Measurements from ENCODE around the gene ZNF567.
"Not testable (repeated sequence)": the region's sequence is repeated elsewhere in the genome, so short reads cannot be mapped to it uniquely, and the experiment has no call there.

Gene ZNF567

DNA sequence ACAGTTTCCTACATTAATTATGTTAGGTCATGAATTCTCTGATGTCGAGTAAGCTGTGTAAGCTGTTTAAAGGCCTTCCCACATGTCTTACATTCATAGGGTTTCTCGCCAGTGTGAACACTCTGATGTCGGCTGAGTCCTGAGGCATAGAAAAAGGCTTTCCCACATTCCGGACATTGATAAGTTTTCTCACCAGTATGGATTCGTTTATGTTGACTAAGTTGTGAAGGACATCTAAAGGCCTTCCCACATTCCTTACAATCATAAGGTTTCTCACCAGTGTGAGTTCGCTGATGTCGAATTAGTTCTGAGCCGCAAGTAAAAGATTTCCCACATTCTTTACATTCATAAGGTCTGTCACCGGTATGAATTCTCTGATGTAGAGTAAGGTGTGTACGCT is 60.3 kb downstream of the ZNF567 start:
- Mint-ChIP-seq H3K9me3 (peaks cover 86% of the 10 kb centered on the region), H3K27ac (no peak overlapping the region), H3K27me3 (ENCODE audit: low read depth) (no peaks in the 10 kb centered on the region), H3K4me3 (no peak overlapping the region), H3K4me1 (no peaks in the 10 kb centered on the region), H3K36me3 (ENCODE audit: low read depth) (peaks cover 96% of the 10 kb centered on the region)
- no peak for TF ChIP-seq CTCF (IDR thresholded peaks at IDR 0.05; ENCODE audit: unreplicated experiment in 3 of 3)

DNA sequence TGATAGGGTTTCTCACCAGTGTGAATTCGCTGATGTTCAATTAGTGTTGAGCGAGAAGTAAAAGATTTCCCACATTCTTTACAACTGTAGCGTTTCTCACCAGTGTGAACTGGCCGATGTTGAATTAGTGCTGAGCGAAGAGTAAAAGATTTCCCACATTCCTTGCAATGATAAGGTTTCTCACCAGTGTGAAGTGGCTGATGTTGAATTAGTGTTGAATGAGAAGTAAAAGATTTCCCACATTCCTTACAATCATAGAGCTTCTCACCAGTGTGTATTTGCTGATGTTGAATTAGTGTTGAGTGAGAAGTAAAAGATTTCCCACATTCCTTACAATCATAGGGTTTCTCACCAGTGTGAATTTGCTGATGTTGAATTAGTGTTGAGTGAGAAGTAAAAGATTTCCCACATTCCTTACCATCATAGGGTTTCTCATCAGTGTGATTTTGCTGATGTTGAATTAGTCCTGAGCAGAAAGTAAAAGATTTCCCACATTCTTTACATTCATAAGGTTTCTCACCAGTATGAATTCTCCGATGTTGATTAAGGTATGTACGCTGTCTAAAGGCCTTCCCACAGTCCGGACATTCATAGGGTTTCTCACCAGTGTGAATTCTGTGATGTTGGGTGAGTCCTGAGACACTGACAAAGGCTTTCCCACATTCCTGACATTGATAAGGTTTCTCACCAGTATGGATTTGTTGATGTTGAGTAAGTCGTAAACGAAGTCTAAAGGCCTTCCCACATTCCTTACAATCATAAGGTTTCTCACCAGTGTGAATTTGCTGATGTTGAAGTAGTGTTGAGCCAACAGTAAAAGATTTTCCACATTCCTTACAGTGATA is 61.2 kb downstream of the ZNF567 start:
- peaks cover 85% of the 10 kb centered on the region for H3K9me3 Mint-ChIP-seq
- H3K27ac Mint-ChIP-seq = no peak overlapping the region
- no peaks in the 10 kb centered on the region for H3K27me3 Mint-ChIP-seq (ENCODE audit: low read depth)
- H3K4me3 Mint-ChIP-seq = no peak overlapping the region
- TF ChIP-seq CTCF (IDR thresholded peaks at IDR 0.05; ENCODE audit: unreplicated experiment in 3 of 3) = no peak
- H3K4me1 Mint-ChIP-seq = no peaks in the 10 kb centered on the region
- H3K36me3 Mint-ChIP-seq (ENCODE audit: low read depth) = peaks cover 96% of the 10 kb centered on the region

DNA sequence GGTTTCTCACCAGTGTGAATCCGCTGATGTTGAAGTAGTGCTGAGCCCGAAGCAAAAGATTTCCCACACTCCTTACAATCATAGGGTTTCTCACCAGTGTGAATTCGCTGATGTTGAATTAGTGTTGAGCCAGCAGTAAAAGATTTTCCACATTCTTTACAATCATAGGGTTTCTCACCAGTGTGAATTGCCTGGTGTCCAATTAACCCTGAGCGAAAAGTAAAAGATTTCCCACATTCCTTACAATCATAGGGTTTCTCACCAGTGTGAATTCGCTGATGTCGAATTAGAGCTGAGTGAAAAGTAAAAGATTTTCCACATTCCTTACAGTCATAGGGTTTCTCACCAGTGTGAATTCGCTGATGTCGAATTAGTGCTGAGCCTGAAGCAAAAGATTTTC is 62.2 kb downstream of the ZNF567 start:
- H3K27ac Mint-ChIP-seq; H3K4me1 Mint-ChIP-seq; H3K4me3 Mint-ChIP-seq; H3K27me3 Mint-ChIP-seq (ENCODE audit: low read depth): not testable (repeated sequence)
- Mint-ChIP-seq H3K36me3 (ENCODE audit: low read depth) (peaks cover 97% of the 10 kb centered on the region), H3K9me3 (peaks cover 86% of the 10 kb centered on the region)

DNA sequence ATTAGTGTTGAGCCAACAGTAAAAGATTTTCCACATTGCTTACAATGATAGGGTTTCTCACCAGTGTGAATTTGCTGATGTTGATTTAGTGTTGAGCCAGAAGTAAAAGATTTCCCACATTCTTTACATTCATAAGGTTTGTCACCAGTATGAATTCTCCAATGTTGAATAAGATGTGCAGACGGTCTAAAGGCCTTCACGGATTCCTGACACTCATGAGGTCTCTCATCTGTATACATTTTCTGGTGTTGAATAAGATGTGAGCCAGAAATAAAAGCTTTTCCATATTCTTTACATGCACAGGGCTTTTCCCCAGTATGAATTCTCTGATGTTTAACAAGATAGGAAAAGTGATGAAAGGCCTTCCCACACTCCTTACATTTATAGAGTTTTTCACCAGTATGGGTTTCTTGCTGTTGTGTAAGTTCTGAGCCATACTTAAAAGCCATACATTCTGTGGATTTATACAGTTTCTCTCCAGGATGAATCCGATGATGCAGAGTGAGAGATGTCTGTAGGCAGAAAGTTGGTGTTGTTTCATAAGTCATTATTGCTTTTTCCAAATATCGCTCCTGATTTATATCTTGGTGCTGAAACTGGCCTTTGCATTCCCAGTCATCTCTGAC is 62.8 kb downstream of the ZNF567 start:
- H3K4me3 Mint-ChIP-seq = no peak overlapping the region
- no peaks in the 10 kb centered on the region for H3K4me1 Mint-ChIP-seq
- peaks cover 85% of the 10 kb centered on the region for H3K9me3 Mint-ChIP-seq
- no peak for TF ChIP-seq CTCF (IDR thresholded peaks at IDR 0.05; ENCODE audit: unreplicated experiment in 3 of 3)
- H3K27ac Mint-ChIP-seq = no peak overlapping the region
- H3K27me3 Mint-ChIP-seq (ENCODE audit: low read depth) = no peaks in the 10 kb centered on the region
- peaks cover 97% of the 10 kb centered on the region for H3K36me3 Mint-ChIP-seq (ENCODE audit: low read depth)
